ENCODE results near the gene CD47.

CD47 gene

DNA sequence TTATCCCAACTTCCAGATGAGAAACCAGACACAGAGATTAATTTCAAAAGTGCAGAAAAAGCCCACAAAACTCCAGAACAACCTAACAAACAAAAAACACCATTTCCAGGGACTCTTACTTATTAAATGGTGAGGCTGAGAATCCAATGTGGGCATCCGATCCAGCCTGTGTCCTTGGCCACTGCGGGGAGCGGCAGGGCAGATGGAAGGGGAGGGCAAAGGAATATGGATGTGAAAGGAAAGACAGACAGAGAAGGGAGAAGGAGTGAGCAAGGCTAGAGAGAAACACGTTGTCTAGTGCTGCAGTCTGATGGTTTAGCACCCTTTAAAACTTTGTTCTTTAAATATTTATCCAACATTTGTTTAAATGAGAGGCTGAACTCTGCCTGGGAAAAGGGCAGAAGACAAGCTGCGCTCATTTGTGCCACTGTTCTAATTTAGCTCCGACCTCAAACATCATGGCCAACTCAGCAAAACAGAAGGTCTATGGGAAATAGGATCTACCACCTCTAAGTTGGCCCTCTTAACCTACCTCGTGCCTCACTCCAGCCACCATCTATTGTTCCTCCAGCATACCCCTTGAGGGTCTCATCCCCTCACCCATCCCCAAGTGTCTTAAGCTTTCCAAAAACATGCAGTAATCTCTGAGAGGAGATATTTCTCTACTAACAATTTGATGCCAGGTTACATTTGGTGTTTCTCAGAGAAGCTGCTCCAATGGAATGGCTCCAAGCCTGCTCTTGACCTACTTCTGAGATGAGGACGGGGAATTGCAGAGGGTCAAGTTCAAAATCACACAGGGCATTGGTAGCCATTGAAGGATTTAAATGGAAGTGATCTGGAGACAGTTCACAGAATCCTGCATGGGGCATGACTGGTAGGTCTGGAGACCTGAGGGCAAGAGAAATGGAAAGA lies 77.4 kb downstream of the CD47 start:
- DNase-seq (ENCODE audit: low spot score), result no peak

DNA sequence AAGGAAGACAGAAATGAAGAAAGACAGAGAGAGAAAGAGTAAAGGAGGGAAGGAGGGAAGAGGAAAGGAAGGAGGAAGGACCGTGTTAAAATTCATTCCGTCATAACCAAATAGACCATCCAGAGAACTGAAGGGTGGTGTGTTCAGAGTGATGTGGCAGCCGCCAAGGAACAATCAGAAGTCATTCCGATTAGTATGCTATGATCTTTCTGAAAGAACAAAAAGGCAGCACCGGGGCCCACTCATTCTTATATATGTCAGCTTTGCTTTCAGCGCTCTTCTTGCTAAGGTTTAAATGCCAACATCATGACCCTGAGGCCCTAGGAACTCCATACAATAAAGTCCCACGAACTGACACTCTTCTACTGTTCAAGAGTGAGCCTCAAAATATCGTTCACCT lies 78.5 kb downstream of the CD47 start:
- no peak for DNase-seq (ENCODE audit: low spot score)

DNA sequence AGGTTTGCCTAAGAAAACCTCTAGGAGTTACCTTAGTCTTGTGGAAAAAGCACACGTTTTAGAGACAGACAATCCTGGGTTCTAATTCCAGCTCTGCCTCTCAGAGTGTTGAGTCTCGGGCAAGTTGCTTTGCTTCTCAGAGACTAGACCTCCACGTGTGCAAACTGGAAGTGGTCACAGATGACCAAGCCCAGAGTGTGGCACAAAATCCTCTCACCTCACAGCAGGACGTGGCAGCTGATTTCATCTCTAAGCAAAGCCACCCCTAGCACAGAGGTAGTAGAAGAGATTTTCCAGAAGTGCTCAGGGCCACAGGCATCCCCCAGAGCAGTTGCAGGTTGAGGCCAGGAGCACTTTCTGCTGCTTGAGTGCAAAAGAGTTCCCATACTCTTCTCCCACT lies 79.2 kb downstream of the CD47 start:
- DNase-seq (ENCODE audit: low spot score), result no peak

DNA sequence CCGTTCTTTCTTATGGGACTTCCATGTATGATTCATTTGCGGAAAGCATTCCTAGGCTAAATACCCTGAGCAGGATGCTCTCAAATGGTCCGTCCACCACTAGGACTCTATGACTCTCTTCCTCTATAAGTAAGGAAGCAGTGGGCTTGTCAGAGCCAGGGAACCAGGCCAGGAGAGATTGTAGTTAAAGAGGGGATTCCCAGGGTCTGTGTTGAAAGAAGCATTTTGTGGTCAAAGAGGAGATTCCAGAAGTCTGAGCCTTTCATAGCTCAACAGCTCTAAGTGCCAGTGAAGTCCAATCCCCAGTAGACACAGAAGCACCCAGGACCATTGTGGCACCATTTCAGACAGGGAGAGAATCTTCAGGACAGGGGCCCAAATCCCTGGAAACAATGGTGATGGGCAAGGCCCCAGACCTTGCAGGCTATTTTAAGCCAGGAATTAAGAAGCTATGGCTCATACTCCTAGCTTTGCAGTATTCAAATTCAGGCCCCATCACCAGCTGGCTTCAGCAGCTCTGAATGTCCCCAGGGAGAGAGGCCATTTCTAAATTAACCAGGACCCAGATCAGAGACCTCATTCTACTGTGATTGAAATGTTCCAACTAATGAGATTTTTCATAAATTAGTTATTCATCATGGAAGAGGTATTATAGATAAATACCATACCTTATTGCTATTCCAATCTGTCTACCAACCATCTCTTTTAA lies 81.7 kb downstream of the CD47 start:
- DNase-seq (ENCODE audit: low spot score), result no peak

- DNase-seq (ENCODE audit: low spot score), result no peak
These were observed 82.7 kb downstream of the CD47 start for GRCh38 chr3:108008106-108008505.

DNA sequence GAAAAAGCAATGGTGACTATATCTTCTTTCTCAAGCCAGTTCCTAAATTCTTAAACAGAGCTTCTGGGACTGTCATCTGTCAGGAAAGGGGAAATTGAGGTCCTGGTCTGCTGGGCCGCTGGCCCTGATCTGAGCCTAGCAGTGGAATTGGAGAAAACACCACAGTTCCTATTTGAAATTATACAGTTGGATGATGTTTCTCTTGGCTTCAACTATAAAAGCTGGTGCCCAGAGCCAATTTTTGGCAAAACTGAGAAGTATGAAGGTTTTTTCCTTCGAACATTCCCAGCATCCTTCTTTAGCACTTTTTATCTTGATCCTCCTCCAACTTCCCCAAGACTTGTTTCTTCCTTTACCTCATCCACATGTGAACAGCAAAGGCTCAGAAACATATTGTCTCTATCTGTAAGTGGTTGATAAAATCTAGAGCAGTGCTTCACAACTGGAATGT lies 83.9 kb downstream of the CD47 start:
- DNase-seq (ENCODE audit: low spot score), result no peak

DNA sequence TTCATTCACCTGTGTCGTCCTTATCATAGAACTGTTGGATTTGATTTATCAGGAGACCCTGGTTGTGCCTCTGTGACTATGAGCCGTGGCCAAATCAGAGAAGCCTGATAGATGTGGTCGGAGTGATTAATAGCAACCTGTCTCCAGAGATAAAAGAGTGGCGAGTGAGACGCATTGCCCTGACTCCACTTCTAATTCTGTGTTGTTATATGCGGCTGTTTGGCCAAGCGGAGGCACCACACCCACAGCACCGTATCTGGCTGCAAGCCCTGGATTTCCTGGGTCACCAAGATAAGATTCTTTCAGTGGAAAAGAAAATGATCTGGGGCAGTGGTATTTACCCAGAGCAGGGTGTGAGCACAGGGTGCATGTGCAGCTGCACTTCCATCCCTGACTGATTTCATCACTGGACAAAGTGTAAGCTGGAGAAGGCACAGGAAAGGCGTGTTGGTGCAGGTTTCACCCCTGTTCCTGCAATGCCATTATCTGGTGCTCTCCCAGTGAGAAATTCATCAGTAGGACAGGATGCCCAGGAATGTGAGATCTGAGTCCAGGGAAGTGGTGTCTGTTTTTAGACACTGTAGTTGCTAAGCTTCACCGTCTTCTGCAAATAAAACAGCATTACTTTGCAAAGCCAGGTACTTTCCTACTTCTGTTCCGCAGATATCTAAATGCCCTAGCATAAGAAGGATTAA lies 84.6 kb downstream of the CD47 start:
- no peak for DNase-seq (ENCODE audit: low spot score)

DNA sequence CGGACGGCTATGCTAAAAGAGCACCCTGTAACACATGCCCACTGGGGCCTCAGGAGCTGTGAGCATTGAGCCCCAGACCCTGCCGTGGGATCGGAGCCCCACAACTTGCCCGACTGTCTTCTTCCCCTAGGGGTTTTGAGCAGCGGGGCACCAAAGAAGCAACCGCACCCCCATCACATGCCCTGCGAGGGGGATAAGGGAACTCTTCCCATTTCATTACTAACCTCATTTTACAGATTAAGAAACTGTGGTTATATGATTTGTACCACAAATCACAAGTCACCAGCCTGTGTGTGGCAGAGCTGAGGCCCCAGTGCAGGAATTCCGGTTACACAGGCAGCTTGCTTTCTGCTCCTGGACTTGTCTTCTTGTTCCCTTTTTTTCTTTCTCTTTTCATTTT lies 86.2 kb downstream of the CD47 start:
- DNase-seq (ENCODE audit: low spot score), result no peak

DNA sequence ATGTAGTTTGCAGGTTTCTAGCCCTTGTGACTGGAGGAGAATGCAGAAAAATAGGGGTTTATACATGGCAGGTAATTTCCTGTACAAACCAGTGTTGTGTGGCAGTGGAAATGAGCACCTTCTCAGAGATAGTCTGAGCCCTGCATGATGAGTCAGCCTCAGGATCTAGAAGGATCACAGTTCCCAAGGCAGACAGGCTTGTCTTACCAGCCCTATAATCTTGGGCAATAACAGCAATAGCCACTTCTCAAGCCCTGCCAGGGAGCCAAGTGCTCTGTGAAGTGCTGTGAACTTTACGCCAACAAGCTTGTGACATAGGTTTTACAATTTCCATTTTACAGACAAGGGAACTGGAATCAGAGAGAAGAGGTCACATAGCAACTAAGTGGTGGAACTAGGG lies 89.4 kb downstream of the CD47 start:
- no peak for DNase-seq (ENCODE audit: low spot score)

DNA sequence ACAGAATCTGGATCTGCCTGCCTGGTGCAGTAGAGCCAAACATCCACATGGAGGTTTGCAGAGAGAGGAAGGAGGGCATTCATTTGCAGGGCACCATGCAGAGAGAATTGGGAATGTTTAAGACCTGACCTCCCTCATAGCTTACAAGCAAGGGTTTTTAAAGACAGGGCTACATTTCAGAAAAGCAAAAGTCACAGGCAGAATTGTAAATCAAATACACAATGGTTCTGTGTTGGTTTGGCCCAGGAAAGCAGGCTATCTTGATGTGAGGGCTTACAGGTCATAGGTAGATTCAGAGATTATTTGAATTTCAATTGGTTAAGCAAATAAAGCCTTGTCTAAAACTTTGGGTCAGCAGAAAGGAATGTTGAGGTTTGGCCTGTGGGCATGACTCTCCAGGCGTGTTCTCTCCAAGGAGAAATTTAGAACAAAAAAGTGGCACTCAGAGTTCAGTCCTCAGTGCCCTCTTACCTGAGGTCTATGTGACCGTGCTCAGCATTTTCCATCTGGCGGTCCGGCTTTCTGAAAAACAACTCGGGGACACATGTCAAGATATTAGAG lies 91.5 kb downstream of the CD47 start:
- DNase-seq (ENCODE audit: low spot score), result no peak

DNA sequence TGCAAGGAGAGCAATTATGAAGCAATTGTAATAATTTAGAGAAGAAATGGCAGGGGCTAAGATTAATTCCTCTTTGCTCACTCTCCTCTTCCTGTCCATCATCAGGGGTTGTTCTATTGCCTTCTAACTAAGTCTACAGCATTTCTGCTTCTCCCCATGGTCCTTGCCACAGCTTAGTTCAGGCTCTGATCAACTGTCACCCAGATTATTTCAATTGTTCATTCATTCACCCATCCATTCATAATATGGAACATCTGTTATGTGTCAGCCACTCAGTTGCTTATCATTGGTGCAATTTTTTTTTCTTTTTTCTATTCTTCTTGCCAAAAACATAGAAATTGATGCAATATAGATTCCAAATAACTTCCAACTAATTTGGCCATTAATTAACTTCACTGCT lies 93.2 kb downstream of the CD47 start:
- no peak for DNase-seq (ENCODE audit: low spot score)

GRCh38 chr3:107995823-107996222 lies 95.0 kb downstream of the CD47 start:
- no peak for DNase-seq (ENCODE audit: low spot score)

DNA sequence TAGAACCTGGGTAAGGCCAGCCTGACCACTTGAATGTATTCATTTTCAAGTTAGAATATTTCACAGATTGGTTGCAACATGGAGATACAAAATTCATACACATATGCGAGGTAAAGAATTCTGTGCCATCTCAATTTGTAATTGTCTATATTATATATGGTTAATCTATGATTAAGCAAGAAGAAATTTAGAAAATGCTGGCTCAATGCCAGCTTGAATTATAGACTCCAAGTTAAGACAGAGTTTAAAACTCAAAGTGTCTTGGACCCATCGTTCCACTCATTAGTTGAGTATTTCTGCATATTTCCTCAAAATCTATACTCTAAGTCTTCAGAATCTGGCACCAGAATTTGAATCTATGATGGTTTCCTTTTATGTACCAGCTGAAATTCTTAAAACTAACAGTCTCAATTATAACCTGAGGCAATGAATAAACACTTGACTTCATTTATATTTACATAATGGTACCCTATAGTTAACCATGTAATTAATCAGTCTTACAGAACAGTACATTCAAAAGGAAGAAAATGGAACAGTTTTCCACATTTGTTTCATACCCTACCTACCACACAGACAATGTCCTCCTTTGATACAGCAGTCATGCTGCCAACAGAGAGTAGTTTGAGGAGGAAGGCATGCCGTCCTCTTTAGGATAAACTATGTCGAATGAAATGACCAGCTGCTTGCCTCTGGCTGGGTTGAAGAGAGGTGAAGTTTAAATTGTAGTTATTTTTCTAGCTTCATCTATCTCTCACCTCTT lies 95.7 kb downstream of the CD47 start:
- no peak for DNase-seq (ENCODE audit: low spot score)

GRCh38 chr3:107994181-107994580 lies 96.7 kb downstream of the CD47 start:
- no peak for DNase-seq (ENCODE audit: low spot score)

DNA sequence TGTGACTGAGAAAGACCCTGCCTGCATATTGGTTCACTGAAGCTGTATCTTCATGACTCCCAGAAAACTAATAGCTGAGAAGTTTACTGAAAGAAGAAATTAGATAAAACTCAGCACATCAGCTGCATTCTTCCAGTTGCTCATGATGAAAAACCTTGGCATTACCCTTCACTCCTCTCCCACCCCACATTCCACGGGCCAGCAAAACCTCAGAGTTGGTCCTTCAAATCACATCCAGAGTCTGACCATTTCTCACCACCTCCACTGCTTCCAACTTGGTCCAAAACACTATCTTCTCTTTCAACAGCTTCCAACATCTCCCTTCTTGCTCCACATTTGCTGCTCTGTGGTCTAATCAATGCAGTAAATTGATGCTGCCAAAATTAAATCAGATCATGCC lies 97.1 kb downstream of the CD47 start:
- no peak for DNase-seq (ENCODE audit: low spot score)

Measured in globus pallidus (tissue), 1 donor.